ENCODE measurements around the gene TRABD.

TRABD gene

DNA sequence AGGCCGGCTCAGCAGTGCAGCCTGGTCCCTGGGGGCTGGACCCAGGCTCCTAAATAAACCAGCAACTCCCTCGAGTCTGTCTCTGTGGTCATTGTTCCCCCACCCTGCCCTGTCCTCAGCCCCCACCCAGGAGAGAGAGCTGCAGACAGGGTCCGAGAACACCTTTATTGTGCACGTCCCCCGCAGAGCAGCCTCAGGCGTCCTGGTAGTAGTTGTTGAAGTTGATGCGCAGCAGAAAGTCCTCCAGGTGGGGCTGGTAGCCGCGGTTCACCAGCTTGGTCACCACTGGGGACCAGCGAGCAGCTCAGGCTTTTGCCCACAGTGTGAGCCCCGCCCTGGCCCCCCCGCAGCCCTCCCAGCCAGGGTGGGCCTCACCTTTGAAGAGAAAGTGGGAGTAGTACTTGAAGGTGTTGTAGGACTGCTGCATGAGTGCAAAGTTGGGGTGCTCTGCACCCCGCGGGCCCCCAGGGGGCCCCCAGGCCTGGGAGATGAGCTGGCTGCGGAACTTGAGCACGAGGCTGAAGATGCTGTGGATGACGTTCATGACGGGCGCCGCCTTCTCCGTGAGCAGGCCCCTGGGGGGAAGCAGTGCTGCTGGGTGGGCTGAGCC is 31.9 kb downstream of the TRABD start:
- no peak for TF ChIP-seq SIN3A (IDR thresholded peaks at IDR 0.05; ENCODE audit: borderline replicate concordance, insufficient read depth, low read length)
- TF ChIP-seq, protein P1, sequence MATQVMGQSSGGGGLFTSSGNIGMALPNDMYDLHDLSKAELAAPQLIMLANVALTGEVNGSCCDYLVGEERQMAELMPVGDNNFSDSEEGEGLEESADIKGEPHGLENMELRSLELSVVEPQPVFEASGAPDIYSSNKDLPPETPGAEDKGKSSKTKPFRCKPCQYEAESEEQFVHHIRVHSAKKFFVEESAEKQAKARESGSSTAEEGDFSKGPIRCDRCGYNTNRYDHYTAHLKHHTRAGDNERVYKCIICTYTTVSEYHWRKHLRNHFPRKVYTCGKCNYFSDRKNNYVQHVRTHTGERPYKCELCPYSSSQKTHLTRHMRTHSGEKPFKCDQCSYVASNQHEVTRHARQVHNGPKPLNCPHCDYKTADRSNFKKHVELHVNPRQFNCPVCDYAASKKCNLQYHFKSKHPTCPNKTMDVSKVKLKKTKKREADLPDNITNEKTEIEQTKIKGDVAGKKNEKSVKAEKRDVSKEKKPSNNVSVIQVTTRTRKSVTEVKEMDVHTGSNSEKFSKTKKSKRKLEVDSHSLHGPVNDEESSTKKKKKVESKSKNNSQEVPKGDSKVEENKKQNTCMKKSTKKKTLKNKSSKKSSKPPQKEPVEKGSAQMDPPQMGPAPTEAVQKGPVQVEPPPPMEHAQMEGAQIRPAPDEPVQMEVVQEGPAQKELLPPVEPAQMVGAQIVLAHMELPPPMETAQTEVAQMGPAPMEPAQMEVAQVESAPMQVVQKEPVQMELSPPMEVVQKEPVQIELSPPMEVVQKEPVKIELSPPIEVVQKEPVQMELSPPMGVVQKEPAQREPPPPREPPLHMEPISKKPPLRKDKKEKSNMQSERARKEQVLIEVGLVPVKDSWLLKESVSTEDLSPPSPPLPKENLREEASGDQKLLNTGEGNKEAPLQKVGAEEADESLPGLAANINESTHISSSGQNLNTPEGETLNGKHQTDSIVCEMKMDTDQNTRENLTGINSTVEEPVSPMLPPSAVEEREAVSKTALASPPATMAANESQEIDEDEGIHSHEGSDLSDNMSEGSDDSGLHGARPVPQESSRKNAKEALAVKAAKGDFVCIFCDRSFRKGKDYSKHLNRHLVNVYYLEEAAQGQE (IDR thresholded peaks at IDR 0.05; ENCODE audit: insufficient read depth in 1 of 2, low read depth in 2 of 2, low read length in 2 of 2): no peak
- TF ChIP-seq FOXP2 (optimal IDR thresholded peaks at IDR 0.05; ENCODE audit: borderline replicate concordance, extremely low read depth, extremely low read length, insufficient read depth): no peak
- TF ChIP-seq TAF1 (IDR thresholded peaks at IDR 0.05; ENCODE audit: borderline replicate concordance, insufficient read depth, low read length): no peak
- no peak for TF ChIP-seq POLR2AphosphoS5 (IDR thresholded peaks at IDR 0.05; ENCODE audit: low read depth, low read length)

DNA sequence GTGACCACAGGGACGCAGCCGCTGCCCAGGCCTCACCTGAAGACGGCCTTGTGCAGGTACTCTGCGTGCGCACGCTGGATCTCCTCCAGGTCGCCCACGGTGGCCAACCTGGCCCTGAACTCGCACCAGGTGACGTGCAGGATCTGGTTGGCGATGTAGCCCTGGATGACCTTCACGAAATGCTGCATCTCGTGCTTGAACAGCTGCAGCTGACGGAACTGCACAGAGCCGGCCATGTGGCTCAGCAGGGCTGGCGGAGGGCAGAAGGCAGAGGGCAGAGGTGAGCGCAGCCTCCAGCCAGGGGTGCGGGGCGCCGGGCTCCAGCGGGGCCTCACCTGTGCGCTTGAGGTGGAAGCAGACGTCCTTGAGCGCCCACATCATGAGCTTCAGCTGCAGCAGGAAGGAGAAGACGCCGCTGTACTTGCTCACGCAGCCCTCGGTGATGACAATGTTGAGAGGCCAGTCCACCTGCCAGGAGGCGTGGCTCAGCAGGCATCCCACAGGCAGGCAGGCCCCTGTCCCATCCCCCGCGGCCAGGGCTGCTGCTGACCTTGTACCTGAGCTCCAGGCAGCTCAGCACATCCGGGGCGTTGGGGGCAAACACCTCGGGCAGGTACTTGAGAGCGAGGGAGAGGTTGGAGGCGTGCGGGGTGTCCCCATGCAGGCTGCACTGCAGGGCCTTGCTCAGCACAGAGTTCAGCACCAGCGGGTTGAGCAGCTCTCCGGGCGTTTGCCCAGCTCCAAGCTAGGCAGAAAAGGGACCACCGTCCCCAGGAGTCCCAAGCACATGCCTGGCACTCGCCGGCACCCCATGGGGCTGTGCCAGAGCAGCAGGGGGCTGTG is 32.7 kb downstream of the TRABD start:
- TF ChIP-seq, protein P1 (IDR thresholded peaks at IDR 0.05; ENCODE audit: insufficient read depth in 1 of 2, low read depth in 2 of 2, low read length in 2 of 2): no peak
- no peak for TF ChIP-seq FOXP2 (optimal IDR thresholded peaks at IDR 0.05; ENCODE audit: borderline replicate concordance, extremely low read depth, extremely low read length, insufficient read depth)
- TF ChIP-seq POLR2AphosphoS5 (IDR thresholded peaks at IDR 0.05; ENCODE audit: low read depth, low read length): no peak
- TF ChIP-seq SIN3A (IDR thresholded peaks at IDR 0.05; ENCODE audit: borderline replicate concordance, insufficient read depth, low read length): no peak
- no peak for TF ChIP-seq TAF1 (IDR thresholded peaks at IDR 0.05; ENCODE audit: borderline replicate concordance, insufficient read depth, low read length)

DNA sequence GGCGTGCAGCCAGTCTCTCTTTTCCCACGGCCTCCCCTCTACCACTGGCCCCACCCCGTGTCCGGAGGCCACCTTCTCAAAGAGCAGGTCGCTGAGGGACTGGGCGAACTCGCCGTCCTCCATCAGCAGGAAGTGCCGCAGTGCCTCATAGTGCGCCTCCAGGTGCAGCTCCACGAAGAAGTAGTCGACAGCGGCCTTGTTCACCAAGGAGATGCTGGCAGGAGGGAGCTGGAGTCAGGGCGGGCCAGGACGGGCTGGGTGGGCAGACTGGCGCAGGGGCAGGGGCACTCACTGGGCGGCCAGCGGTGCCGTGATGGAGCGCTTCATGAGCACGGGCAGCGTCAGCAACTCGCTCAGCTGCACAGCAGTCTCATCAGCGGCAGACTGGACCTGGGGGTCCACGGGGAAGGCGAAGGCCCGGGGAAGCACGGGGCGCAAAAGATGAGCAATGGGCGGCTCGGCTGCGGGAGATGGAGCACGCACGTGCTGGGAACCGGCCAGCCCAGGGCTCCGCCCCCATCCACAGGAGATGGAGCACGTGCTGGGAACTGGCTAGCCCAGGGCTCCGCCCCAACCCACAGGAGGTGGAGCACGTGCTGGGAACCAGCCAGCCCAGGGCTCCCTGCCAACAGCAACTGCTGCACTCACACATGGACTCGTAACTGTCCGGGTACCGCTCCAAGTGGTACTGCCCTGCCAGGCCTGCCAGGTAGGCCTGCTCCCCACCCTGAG is 33.4 kb downstream of the TRABD start:
- TF ChIP-seq POLR2AphosphoS5 (IDR thresholded peaks at IDR 0.05; ENCODE audit: low read depth, low read length) (no peak), SIN3A (IDR thresholded peaks at IDR 0.05; ENCODE audit: borderline replicate concordance, insufficient read depth, low read length) (no peak), TAF1 (IDR thresholded peaks at IDR 0.05; ENCODE audit: borderline replicate concordance, insufficient read depth, low read length) (no peak), FOXP2 (optimal IDR thresholded peaks at IDR 0.05; ENCODE audit: borderline replicate concordance, extremely low read depth, extremely low read length, insufficient read depth) (no peak)
- TF ChIP-seq, protein P1 (IDR thresholded peaks at IDR 0.05; ENCODE audit: insufficient read depth in 1 of 2, low read depth in 2 of 2, low read length in 2 of 2): no peak

DNA sequence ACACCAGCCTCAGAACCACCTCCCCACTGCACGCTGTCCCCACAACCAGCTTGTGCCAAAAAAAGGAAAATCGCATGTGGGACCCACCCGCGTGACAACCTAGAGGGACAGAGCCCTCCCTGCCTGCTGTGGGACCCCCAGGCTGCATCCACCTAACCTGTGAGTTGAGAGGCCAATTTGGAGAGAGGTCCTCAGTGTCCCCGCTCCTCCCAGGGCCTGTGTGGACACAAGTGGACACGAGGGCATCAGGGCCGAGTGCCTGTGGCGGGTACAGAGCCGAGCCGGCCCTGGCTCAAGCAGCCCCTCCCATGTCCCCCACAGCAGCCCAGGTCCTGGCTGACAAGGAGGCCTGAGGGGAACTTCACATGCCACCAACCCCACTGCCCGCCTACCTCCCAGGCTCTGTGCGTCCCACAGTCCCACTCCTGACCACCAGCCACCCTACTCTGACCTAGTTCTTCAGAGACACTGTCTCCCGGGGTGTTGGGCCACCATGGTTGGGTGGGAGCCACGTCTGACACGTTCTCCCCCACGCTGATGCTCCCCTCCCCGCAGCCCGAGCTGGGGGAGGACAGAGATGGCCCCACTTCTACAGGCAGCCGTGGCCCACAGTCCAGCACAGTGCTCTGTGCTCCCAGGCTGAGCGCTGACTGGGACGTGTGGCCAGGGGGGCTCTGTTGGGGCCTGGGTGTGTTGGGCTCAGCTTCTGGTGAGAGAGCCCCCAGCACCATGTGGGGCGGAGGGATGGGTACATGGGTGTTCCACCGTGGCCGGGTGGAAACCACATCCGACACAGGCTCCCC is 34.3 kb downstream of the TRABD start:
- TF ChIP-seq TAF1 (IDR thresholded peaks at IDR 0.05; ENCODE audit: borderline replicate concordance, insufficient read depth, low read length) (no peak), FOXP2 (optimal IDR thresholded peaks at IDR 0.05; ENCODE audit: borderline replicate concordance, extremely low read depth, extremely low read length, insufficient read depth) (no peak), POLR2AphosphoS5 (IDR thresholded peaks at IDR 0.05; ENCODE audit: low read depth, low read length) (no peak), SIN3A (IDR thresholded peaks at IDR 0.05; ENCODE audit: borderline replicate concordance, insufficient read depth, low read length) (no peak)
- TF ChIP-seq, protein P1 (IDR thresholded peaks at IDR 0.05; ENCODE audit: insufficient read depth in 1 of 2, low read depth in 2 of 2, low read length in 2 of 2): no peak
